Kidney epithelial cell (primary cell): ENCODE data around the gene KCNJ16. TPM values are rescaled to one million over a fixed set of nuclear protein-coding genes. Genes with fewer than 3 reads are reported as not detected.

Experiments
- DNase-seq: peaks from one replicate; pipeline ENCODE4 v3.0.0-alpha.2; 2010; ENCODE audit warnings: low read depth
- H3K27me3 ChIP-seq: 2 replicates; pipeline ENCODE4 v1.6.0; 2011; ENCODE audit warnings: low read length; ENCODE audit not compliant: control insufficient read depth, insufficient read depth
- H3K36me3 ChIP-seq: 2 replicates; pipeline ENCODE4 v1.5.1; 2011; ENCODE audit warnings: low read length; ENCODE audit not compliant: control insufficient read depth, insufficient read depth
- H3K4me3 ChIP-seq: 2 replicates; pipeline ENCODE4 v1.5.1; 2011; ENCODE audit warnings: low read depth, mild to moderate bottlenecking, control low read depth, low read length
- CTCF ChIP-seq: IDR thresholded peaks from 2 replicates; pipeline ENCODE4 v1.5.1; 2011; ENCODE audit warnings: mild to moderate bottlenecking, moderate library complexity, low read length, control low read depth, inconsistent platforms; ENCODE audit not compliant: insufficient read depth, poor library complexity, severe bottlenecking
- total RNA-seq: library from RNA; depleted of rRNA; stranded (reverse); fragments of >200 nt; gene quantifications from 2 replicates; pipeline ENCODE4 v1.2.3, GENCODE V29; 2015

Gene KCNJ16
- total RNA-seq, 1 donor from 2014 or later: 4.1 TPM

- Histone ChIP-seq H3K36me3 (no peaks in the 10 kb centered on the region), H3K4me3 (no peak overlapping the region), H3K27me3 (no peaks in the 10 kb centered on the region)
- no peak for TF ChIP-seq CTCF
- no peak for DNase-seq
Observed at GRCh38 chr17:70059071-70059470, 16.0 kb upstream of the KCNJ16 start.

- no peak for TF ChIP-seq CTCF
Observed at GRCh38 chr17:70059649-70060048, 15.4 kb upstream of the KCNJ16 start.

GRCh38 chr17:70060415-70060814 lies 14.6 kb upstream of the KCNJ16 start:
- no peak overlapping the region for H3K4me3 ChIP-seq
- DNase-seq: no peak
- no peaks in the 10 kb centered on the region for H3K36me3 ChIP-seq
- no peaks in the 10 kb centered on the region for H3K27me3 ChIP-seq
- no peak for TF ChIP-seq CTCF

More at GRCh38 chr17:70059649-70060048, 15.4 kb upstream of the KCNJ16 start:
- H3K36me3 ChIP-seq: no peaks in the 10 kb centered on the region
- H3K4me3 ChIP-seq: no peak overlapping the region
- no peak for DNase-seq
- H3K27me3 ChIP-seq: no peaks in the 10 kb centered on the region

GRCh38 chr17:70067134-70067533 lies 7.9 kb upstream of the KCNJ16 start:
- no peak for TF ChIP-seq CTCF
- Histone ChIP-seq H3K36me3 (no peaks in the 10 kb centered on the region), H3K4me3 (no peak overlapping the region), H3K27me3 (no peaks in the 10 kb centered on the region)
- DNase-seq: no peak

GRCh38 chr17:70070305-70071027 lies 4.6 kb upstream of the KCNJ16 start:
- TF ChIP-seq CTCF: no peak
- Histone ChIP-seq H3K4me3 (no peak overlapping the region), H3K36me3 (no peaks in the 10 kb centered on the region), H3K27me3 (no peaks in the 10 kb centered on the region)
- no peak for DNase-seq

GRCh38 chr17:70071127-70071526 lies 3.9 kb upstream of the KCNJ16 start:
- TF ChIP-seq CTCF: no peak

More at GRCh38 chr17:70071127-70071526, 3.9 kb upstream of the KCNJ16 start:
- Histone ChIP-seq H3K4me3 (no peak overlapping the region), H3K36me3 (no peaks in the 10 kb centered on the region), H3K27me3 (no peaks in the 10 kb centered on the region)
- no peak for DNase-seq
